Kidney (tissue), 14 donors: ENCODE results near the gene OTOG. TPM values are rescaled to one million over a fixed set of nuclear protein-coding genes. Genes with fewer than 3 reads are reported as not detected.

ENCODE experiments used
- DNase-seq, 5 donors: peaks; one replicate each; pipeline ENCODE4 v3.0.0-alpha.2; 2013 to 2020
- FAIRE-seq: peaks from 2 replicates; lab custom pipeline; 2012; peaks lifted over from hg19 to GRCh38; lab: Jason Lieb, UNC
- H3K27ac ChIP-seq, 2 donors: one replicate each; pipeline ENCODE4 v1.7.0; 2013; ENCODE audit warnings: low read depth in 2 of 2, low read length in 2 of 2, inconsistent platforms in 1 of 2
- H3K27me3 ChIP-seq: one replicate; pipeline ENCODE4 v1.7.1; 2013; ENCODE audit warnings: low read length, inconsistent platforms; ENCODE audit not compliant: control insufficient read depth, insufficient read depth
- H3K36me3 ChIP-seq, 3 donors: one replicate each; pipeline versions ENCODE4 v1.7.0 to v1.7.1; 2013; ENCODE audit warnings: low read length in 3 of 3, control low read depth in 1 of 3, inconsistent platforms in 1 of 3; ENCODE audit not compliant: insufficient read depth in 3 of 3, control insufficient read depth in 2 of 3
- H3K4me1 ChIP-seq, 3 donors: one replicate each; pipeline versions ENCODE4 v1.7.0 to v1.7.1; 2013; ENCODE audit warnings: low read length in 3 of 3, inconsistent platforms in 1 of 3, low read depth in 1 of 3; ENCODE audit not compliant: control insufficient read depth in 2 of 3, insufficient read depth in 2 of 3
- H3K4me3 ChIP-seq, 3 donors: one replicate each; pipeline versions ENCODE4 v1.7.0 to v1.8.1; 2013; ENCODE audit warnings: low read length in 3 of 3, control low read depth in 1 of 3, inconsistent platforms in 1 of 3
- H3K9ac ChIP-seq, 3 donors: one replicate each; pipeline versions ENCODE4 v1.7.0 to v1.7.1; 2013; ENCODE audit warnings: low read length in 3 of 3, control low read depth in 1 of 3, inconsistent platforms in 1 of 3
- H3K9me3 ChIP-seq, 3 donors: one replicate each; pipeline versions ENCODE4 v1.7.0 to v1.7.1; 2013; ENCODE audit warnings: low read length in 3 of 3, control low read depth in 1 of 3, inconsistent platforms in 1 of 3; ENCODE audit not compliant: control insufficient read depth in 2 of 3, insufficient read depth in 1 of 3
- CTCF ChIP-seq: IDR thresholded peaks from 3 replicates; pipeline ENCODE4 v1.5.1; 2012; ENCODE audit warnings: mild to moderate bottlenecking, moderate library complexity, borderline replicate concordance; ENCODE audit not compliant: insufficient read depth; ENCODE audit errors: extremely low read depth
- intact Hi-C: fragments of 100-400 bp; cut with DNase I; formaldehyde crosslinking; loops from one replicate; pipeline ENCODE4 v1.11.1; 2022
- polyA plus RNA-seq: library from polyadenylated mRNA; stranded (reverse); fragments of 350-450 nt; fragmentation: Illumina TruSeq; extraction: RNeasy Lipid Tissue Mini Kit (QIAGEN cat#74804); gene quantifications from one replicate; pipeline ENCODE4 v1.2.3, GENCODE V29; 2014; ENCODE audit warnings: low read depth, low replicate concordance; ENCODE audit not compliant: insufficient read depth
- total RNA-seq: library from RNA; stranded (reverse); fragmentation: NEBNext Ultra II Directional; extraction: Animal tissue kit (Norgen Biotek cat#: 25700); gene quantifications from one replicate; pipeline ENCODE4 v1.2.1, GENCODE V29; 2021
- donor health status: control.
- donor health status: control.
- donor health status: control.
- donor health status: control.
- donor health status: control.
- donor health status: DM: yes; HTN: yes; CAD: no.
- donor health status: Normal renal cell carcinoma (clear cell type).

The OTOG gene
- total and polyA plus RNA-seq, 2 donors from 2014 or later, result 0.06 TPM; not detected in 1

- no peak for TF ChIP-seq CTCF
- H3K36me3 ChIP-seq, result no peaks in the 10 kb centered on the region
- FAIRE-seq, result no peak
These were observed 9.9 kb downstream of the OTOG start for GRCh38 chr11:17556999-17557398.

GRCh38 chr11:17558025-17558780 is 11.1 kb downstream of the OTOG start:
- Histone ChIP-seq H3K9ac (no peak overlapping the region), H3K36me3 (no peaks in the 10 kb centered on the region), H3K4me1 (no peaks in the 10 kb centered on the region), H3K4me3 (no peak overlapping the region), H3K9me3 (no peaks in the 10 kb centered on the region), H3K27me3 (no peaks in the 10 kb centered on the region), H3K27ac (no peak overlapping the region)
- TF ChIP-seq CTCF, result no peak
- DNase-seq, result peak in 1 of 5 donors; percentile 60
- no peak for FAIRE-seq
- intact Hi-C loops, result no loop called here

More at GRCh38 chr11:17556999-17557398, 9.9 kb downstream of the OTOG start:
- intact Hi-C loops, result no loop called here
- H3K9me3 ChIP-seq, result no peaks in the 10 kb centered on the region
- H3K4me3 ChIP-seq, result no peak overlapping the region
- peak in 1 of 5 donors; percentile 54 for DNase-seq
- H3K9ac ChIP-seq, result no peak overlapping the region
- no peaks in the 10 kb centered on the region for H3K4me1 ChIP-seq
- no peak overlapping the region for H3K27ac ChIP-seq
- no peaks in the 10 kb centered on the region for H3K27me3 ChIP-seq

- Histone ChIP-seq H3K27me3 (no peaks in the 10 kb centered on the region), H3K36me3 (no peaks in the 10 kb centered on the region), H3K4me3 (no peak overlapping the region), H3K9ac (no peak overlapping the region), H3K9me3 (no peaks in the 10 kb centered on the region), H3K4me1 (no peaks in the 10 kb centered on the region), H3K27ac (no peak overlapping the region)
- FAIRE-seq, result no peak
- peak in 1 of 5 donors; percentile 35 for DNase-seq
- TF ChIP-seq CTCF, result no peak
- intact Hi-C loops, result no loop called here
These were observed 11.9 kb downstream of the OTOG start for GRCh38 chr11:17558916-17559315.
